HG03103 (cell line): ENCODE data around the gene GGN.
"Not testable (repeated sequence)": the region's sequence is repeated elsewhere in the genome, so short reads cannot be mapped to it uniquely, and the experiment has no call there.

Experiments used
- ATAC-seq: cut with Tn5 transposase; IDR thresholded peaks from one replicate; pipeline ENCODE4 v1.9.1; 2021; ENCODE audit warnings: low read depth; ENCODE audit not compliant: unreplicated experiment

The GGN gene

GRCh38 chr19:38367041-38367440 lies 20.8 kb downstream of the GGN start:
- ATAC-seq, result no peak

- ATAC-seq, result not testable (repeated sequence)
Observed at GRCh38 chr19:38362946-38363688, 24.7 kb downstream of the GGN start.

DNA sequence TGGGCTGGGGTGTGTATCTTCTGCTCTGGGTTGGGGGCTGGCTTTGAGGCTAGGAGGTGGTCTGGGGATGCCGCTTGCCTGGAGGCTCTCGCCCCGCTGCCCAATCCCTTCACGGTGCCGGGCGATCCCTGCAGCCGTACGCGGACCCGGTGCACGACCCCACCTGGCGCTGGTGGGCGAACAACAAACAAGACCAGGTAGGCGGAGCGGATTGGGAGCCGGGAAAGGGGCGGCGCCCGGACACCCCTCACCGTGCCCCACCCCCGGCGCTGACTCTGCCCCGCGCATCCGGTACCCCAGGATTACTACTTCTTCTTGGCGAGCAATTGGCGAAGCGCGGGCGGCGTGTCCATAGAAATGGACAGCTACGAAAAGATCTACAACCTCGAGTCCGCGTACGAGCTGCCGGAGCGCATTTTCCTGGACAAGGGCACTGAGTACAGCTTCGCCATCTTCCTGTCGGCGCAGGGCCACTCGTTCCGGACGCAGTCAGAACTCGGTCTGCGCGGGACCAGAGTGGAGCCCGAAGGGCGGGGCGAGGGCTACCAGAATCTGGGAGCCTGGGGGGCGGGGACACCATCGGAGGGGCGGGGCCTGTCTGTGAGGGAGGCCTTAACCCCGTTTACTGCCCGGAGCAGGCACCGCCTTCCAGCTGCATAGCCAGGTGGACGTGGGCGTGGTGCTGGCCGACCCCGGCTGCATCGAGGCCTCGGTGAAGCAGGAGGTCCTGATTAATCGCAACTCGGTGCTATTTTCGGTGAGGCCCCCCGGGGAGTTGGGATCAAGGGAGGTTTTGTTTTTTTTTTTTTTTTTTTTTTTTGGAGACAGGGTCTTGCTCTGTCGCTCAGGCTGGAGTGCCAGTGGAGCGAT lies 25.5 kb downstream of the GGN start:
- ATAC-seq, result no peak

- no peak for ATAC-seq
Observed at GRCh38 chr19:38361633-38362075, 26.2 kb downstream of the GGN start.

GRCh38 chr19:38360839-38361631 lies 26.8 kb downstream of the GGN start:
- no peak for ATAC-seq

- no peak for ATAC-seq
Observed at GRCh38 chr19:38360351-38360750, 27.5 kb downstream of the GGN start.

DNA sequence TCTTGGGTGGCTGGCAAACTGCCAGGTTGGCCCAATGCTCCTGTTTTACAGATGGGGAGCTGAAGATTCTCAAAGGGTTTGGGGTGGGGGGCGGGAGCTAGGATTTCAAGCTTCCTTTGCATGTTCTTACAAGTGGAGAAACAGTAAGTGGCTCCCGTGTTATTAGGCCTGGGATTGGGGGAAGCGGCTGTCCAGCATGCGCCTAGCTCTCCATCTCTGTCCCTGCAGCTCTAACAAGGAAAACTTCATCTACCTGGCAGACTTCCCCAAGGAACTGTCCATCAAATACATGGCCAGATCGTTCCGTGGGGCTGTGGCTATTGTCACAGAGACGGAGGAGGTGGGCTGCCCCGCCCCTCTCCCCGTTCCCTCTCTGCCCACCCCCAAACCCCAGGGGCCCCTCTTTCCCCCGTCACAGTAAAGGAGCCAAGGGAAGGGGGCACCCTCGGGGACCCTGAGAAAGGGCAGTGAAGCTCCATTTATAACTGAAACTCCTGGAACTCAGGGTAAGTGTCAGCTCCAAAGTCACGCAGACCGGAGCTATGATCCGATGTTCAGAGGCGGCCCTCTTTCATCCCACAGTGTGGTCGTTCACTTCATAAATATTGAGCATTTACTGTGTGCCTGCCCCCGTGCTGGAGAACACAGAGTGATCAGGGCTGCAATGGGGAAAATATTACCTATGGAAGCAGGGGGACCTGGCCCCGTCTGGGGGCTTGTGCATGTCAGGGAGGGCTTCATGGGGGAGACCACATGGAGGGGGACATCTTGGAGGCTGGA lies 28.4 kb downstream of the GGN start:
- ATAC-seq, result no peak

DNA sequence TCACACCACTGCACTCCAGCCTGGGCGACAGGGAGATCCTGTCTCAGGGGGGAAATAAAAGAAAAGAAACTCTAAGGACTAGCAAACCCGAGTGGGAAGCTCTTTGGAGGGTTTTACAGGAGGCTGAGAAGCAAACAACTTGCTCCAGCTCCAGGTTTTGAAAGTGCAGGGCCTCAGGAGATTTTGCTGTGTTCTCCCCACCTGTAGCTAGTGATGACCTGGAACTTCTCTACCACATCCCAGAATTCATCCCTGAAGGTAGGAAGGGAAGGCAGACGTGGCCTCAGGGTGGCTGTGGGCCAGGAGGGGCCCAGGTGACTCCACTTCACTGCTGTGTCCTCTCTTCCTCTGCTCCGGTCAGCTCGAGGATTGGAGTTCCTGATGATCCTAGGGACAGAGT lies 29.8 kb downstream of the GGN start:
- no peak for ATAC-seq

GRCh38 chr19:38355728-38356725 lies 31.8 kb downstream of the GGN start:
- no peak for ATAC-seq

DNA sequence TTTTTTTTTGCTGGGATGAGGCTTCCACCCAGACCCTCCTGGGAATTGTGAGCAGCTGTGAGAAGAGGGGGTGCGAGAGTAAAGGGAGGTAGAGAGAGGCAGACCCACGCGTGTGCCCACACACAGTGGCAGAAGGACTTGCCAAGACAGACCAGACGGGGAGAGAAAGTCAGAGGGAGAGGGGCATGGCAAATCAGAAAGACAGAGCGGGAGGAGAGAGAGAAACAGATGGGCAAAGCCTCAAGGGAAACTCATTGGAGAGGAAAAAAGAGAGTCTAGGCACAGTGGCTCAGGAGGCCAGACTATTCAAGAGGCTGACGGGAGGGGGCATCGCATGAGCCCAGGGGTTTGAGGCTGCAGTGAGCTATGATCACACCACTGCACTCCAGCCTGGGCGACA lies 35.2 kb downstream of the GGN start:
- no peak for ATAC-seq

DNA sequence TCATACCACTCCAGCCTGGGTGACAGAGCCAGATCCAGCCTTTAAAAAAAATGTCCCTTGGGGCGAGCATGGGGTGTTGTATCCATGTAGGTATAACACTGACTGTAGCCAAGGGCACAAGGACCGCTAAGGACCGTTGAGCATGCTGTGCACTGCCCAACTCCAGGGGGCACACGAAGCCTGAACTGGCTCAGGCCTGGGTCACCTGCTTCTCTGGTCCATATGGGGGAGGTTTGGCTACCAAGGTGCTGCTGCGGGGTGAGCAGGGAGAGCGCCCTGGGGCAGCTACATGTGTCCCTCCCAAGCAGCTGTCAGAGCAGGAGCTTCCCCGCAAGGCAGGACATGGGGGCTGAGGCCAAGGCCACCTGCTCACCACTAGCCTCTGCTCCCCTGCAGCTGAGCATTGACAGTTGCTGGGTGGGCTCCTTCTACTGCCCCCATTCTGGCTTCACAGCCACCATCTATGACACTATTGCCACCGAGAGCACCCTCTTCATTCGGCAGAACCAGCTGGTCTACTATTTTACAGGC lies 35.9 kb downstream of the GGN start:
- ATAC-seq, result no peak

DNA sequence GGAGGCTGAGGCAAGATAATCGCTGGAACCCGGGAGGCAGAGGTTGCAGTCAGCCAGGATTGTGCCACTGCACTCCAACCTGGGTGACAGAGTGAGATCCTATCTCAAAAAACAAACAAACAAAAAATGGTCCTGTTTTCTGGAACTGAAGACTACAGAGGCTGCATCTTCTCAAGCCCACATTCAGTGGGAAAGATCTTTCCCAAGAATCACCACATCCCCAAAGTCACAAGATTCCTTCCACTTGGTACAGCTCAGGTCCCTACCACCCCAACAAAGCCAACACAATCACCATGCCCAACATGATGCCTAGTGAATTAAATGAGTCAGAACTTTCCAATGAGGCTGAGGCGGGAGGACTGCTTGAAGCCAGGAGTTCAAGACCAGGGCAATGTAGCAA lies 37.0 kb downstream of the GGN start:
- no peak for ATAC-seq

GRCh38 chr19:38346837-38347236 lies 41.0 kb downstream of the GGN start:
- ATAC-seq, result no peak

- ATAC-seq, result no peak
Observed at GRCh38 chr19:38340927-38341326, 46.9 kb downstream of the GGN start.

GRCh38 chr19:38339011-38339410 lies 48.8 kb downstream of the GGN start:
- not testable (repeated sequence) for ATAC-seq

- no peak for ATAC-seq
Observed at GRCh38 chr19:38337360-38337653, 50.5 kb downstream of the GGN start.

DNA sequence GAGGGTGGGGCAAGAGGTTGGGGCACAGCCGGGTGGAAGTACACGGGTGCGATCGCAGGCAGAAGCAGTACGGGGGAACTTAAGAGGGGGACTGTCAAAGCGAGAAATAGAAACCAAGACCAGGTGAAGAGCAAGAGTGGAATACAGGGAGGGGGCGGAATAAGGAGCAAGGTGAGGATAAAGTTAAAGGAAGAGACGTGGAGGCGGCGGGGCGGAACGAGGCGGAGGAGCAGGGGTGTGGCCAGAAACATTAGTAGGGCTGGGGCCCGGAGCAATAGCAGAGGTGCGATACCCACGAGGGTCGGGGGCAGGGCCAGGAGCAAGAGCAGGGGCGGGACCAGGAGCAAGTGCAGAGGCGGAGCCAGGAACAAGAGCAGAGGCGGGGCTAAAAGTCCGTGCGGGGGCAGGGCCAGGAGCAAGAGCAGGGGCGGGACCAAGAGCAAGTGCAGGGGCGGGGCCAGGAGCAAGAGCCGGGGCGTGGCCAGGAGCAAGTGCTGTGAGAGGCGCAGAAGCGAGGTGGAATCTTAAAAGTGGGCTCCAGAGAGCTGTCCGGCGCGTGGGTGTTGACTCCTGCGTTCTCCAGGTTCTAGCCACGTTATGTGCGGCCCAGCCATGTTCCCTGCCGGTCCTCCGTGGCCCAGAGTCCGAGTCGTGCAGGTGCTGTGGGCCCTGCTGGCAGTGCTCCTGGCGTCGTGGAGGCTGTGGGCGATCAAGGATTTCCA lies 51.0 kb downstream of the GGN start:
- peak; percentile 46 for ATAC-seq

GRCh38 chr19:38335949-38336637 lies 51.7 kb downstream of the GGN start:
- peak; percentile 48 for ATAC-seq
